Peyer's patch (tissue), 4 donors: ENCODE results near the gene WWP2.

Experiments
- POLR2A ChIP-seq, 2 donors: fragments of 450-650 bp; IDR thresholded peaks; one replicate each; pipeline ENCODE4 v1.5.1; 2017; ENCODE audit warnings: antibody characterized with exemption in 2 of 2, mild to moderate bottlenecking in 2 of 2, moderate library complexity in 2 of 2
- TF ChIP-seq, protein P1 (sequence below), 6 experiments: fragments of 450-650 bp in 4 of 6; fragments of 200-600 bp in 2 of 6; sonication (generic) in 1 of 6; IDR thresholded peaks; one replicate each; pipeline ENCODE4 v1.5.1; 2017 to 2019; ENCODE audit warnings: antibody characterized with exemption in 6 of 6, mild to moderate bottlenecking in 3 of 6, moderate library complexity in 1 of 6

DNA sequence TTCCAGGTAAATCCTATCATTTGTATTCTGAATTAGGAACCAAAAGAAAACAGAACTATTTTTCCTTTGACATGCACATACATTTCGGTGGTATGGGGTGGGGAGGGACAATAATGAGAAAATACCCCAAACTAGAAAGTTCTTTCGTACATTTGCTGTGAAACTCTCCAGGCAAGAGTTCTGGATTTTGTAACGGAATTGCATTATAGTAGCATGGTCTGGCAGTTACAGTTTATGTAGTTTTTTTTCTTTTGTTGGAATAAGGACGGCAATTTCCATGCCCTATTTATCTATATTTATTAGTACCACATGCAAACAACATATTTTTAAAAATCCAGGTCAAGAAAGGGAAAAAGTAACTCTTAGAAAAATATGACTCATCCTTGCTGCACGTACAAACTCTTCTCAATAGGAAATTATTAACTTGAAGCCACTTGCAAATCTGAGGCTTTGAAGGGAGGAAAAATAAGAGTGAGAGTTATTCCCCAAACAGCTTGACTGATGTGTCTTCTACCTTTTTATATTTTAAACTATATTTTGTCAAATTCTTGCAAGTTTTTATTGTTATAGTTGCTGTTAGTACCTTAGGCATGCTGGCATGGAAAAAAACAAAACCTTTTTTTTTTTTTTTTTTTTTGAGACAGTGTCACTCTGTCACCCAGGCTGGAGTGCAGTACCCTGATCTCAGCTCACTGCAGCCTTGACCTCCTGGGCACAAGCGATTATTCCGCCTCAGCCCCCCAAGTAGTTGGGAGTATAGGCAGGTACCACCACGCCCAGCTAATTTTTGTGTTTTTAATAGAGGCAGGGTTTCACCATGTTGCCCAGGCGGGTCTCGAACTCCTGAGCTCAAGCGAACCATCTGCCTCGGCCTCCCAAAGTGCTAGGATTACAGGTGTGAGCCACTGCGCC is 69.3 kb downstream of the WWP2 start:
- TF ChIP-seq, protein P1, sequence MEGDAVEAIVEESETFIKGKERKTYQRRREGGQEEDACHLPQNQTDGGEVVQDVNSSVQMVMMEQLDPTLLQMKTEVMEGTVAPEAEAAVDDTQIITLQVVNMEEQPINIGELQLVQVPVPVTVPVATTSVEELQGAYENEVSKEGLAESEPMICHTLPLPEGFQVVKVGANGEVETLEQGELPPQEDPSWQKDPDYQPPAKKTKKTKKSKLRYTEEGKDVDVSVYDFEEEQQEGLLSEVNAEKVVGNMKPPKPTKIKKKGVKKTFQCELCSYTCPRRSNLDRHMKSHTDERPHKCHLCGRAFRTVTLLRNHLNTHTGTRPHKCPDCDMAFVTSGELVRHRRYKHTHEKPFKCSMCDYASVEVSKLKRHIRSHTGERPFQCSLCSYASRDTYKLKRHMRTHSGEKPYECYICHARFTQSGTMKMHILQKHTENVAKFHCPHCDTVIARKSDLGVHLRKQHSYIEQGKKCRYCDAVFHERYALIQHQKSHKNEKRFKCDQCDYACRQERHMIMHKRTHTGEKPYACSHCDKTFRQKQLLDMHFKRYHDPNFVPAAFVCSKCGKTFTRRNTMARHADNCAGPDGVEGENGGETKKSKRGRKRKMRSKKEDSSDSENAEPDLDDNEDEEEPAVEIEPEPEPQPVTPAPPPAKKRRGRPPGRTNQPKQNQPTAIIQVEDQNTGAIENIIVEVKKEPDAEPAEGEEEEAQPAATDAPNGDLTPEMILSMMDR (IDR thresholded peaks at IDR 0.05), result no peak
- no peak for TF ChIP-seq POLR2A (IDR thresholded peaks at IDR 0.05)
